HCT116 (cell line): ENCODE results near the gene CT47C1. TPM values are rescaled to one million over a fixed set of nuclear protein-coding genes. Genes with fewer than 3 reads are reported as not detected.

Experiments
- ATAC-seq: fragments of 200-7000 bp; cut with Tn5 transposase; 2 replicates; pipeline ENCODE4 v1.9.1; 2020; ENCODE audit warnings: mild to moderate bottlenecking, moderate library complexity
- BruUV-seq: library from RNA; stranded (reverse); fragments of 400-500 nt; replicated peaks from 2 replicates; lab custom pipeline; 2021; lab: Mats Ljungman, UMichigan
- CTCF ChIA-PET: fragments of 300-600 bp; sonication (Branson Sonifier 250); formaldehyde crosslinking; loops from one replicate; lab custom pipeline; 2021; ENCODE audit warnings: antibody characterized with exemption; lab: Charles Lee
- POLR2A ChIA-PET: fragments of 300-600, 350-600 bp; sonication (Branson Sonifier 250); formaldehyde crosslinking; loops from one replicate; lab custom pipeline; 2021; ENCODE audit warnings: antibody characterized with exemption; lab: Charles Lee
- RAD21 ChIA-PET, 2 experiments: fragments of 300-600 bp; sonication (Branson Sonifier 250); formaldehyde crosslinking; loops; one replicate each; lab custom pipeline; 2023; ENCODE audit warnings: low total read pairs in 2 of 2; ENCODE audit not compliant: uncharacterized antibody in 2 of 2, unreplicated experiment in 2 of 2, low non-redundant PET in 1 of 2; lab: Charles Lee
- DNase-seq: peaks from one replicate; pipeline ENCODE4 v3.0.0-alpha.2; 2010; ENCODE audit warnings: low read depth, low spot score
- H2AFZ ChIP-seq: fragments of 200-600 bp; shearing (Covaris generic), sonication (generic); 2 replicates; pipeline ENCODE4 v1.6.1; 2017; ENCODE audit warnings: low read depth, mixed run types, mixed read lengths, antibody characterized with exemption, low read length; ENCODE audit not compliant: poor library complexity, severe bottlenecking
- H3K27ac ChIP-seq: 2 replicates; pipeline ENCODE4 v1.5.1; 2012; ENCODE audit warnings: low read depth, low read length
- H3K27me3 ChIP-seq: fragments of 200-600 bp; sonication (generic); 2 replicates; pipeline ENCODE4 v1.6.1; 2016; ENCODE audit warnings: mixed run types, low read length, mixed read lengths; ENCODE audit not compliant: insufficient read depth
- H3K36me3 ChIP-seq, 2 experiments: fragments of 200-500 bp in 1 of 2; fragments of 200-600 bp in 1 of 2; sonication (Bioruptor generic) in 1 of 2; sonication (generic) in 1 of 2; 2 replicates each; pipeline versions ENCODE4 v1.5.1 to v1.6.1; 2014 to 2016; ENCODE audit warnings: low read length in 2 of 2, inconsistent platforms in 1 of 2, mixed read lengths in 1 of 2, mixed run types in 1 of 2; ENCODE audit not compliant: insufficient read depth in 2 of 2, control insufficient read depth in 1 of 2
- H3K4me1 ChIP-seq, 2 experiments: fragments of 200-600 bp in 1 of 2; sonication (generic) in 1 of 2; 2 replicates each; pipeline versions ENCODE4 v1.5.1 to v1.6.1; 2012 to 2017; ENCODE audit warnings: low read length in 2 of 2, inconsistent platforms in 1 of 2, mild to moderate bottlenecking in 1 of 2, mixed read lengths in 1 of 2, mixed run types in 1 of 2, moderate library complexity in 1 of 2; ENCODE audit not compliant: insufficient read depth in 2 of 2, control insufficient read depth in 1 of 2
- H3K4me2 ChIP-seq: fragments of 200-600 bp; sonication (generic); 2 replicates; pipeline ENCODE4 v1.6.1; 2017; ENCODE audit warnings: mixed run types, low read length, mixed read lengths
- H3K4me3 ChIP-seq, 2 experiments: fragments of 200-600 bp in 1 of 2; sonication (generic) in 1 of 2; replicated peaks in 1 of 2; 2 replicates each; pipeline ENCODE4 v1.5.1; 2011 to 2016; ENCODE audit warnings: low read length in 2 of 2, control low read depth in 1 of 2, low read depth in 1 of 2, mild to moderate bottlenecking in 1 of 2, mixed read lengths in 1 of 2, mixed run types in 1 of 2
- H3K79me2 ChIP-seq: fragments of 200-600 bp; sonication (generic); 2 replicates; pipeline ENCODE4 v1.6.1; 2017; ENCODE audit warnings: mild to moderate bottlenecking, mixed run types, low read length, moderate library complexity, mixed read lengths; ENCODE audit not compliant: insufficient read depth
- H3K9ac ChIP-seq: fragments of 200-600 bp; sonication (generic); 2 replicates; pipeline ENCODE4 v1.6.1; 2016; ENCODE audit warnings: low read length, mixed read lengths
- H3K9me2 ChIP-seq: fragments of 200-600 bp; sonication (generic), shearing (Covaris generic); 2 replicates; pipeline ENCODE4 v1.6.1; 2017; ENCODE audit warnings: mixed run types, mild to moderate bottlenecking, moderate library complexity; ENCODE audit not compliant: insufficient read depth
- H3K9me3 ChIP-seq, 2 experiments: fragments of 200-500 bp in 1 of 2; fragments of 200-600 bp in 1 of 2; sonication (Bioruptor generic) in 1 of 2; sonication (generic) in 1 of 2; 2 replicates each; pipeline ENCODE4 v1.6.1; 2014 to 2017; ENCODE audit warnings: low read length in 2 of 2, mixed read lengths in 2 of 2, inconsistent platforms in 1 of 2, low read depth in 1 of 2, mild to moderate bottlenecking in 1 of 2, mixed run types in 1 of 2, moderate library complexity in 1 of 2; ENCODE audit not compliant: control insufficient read depth in 1 of 2, insufficient read depth in 1 of 2
- H4K20me1 ChIP-seq: fragments of 200-600 bp; sonication (generic), shearing (Covaris generic); 2 replicates; pipeline ENCODE4 v1.6.1; 2017; ENCODE audit warnings: mixed run types, mild to moderate bottlenecking, moderate library complexity; ENCODE audit not compliant: insufficient read depth
- ATF3 ChIP-seq: IDR thresholded peaks from 2 replicates; pipeline ENCODE4 v1.6.1; 2012
- CBX3 ChIP-seq: IDR thresholded peaks from 2 replicates; pipeline ENCODE4 v1.6.1; 2012; ENCODE audit warnings: low read depth
- CTCF ChIP-seq, 3 experiments: fragments of 200-600 bp in 1 of 3; sonication (generic) in 1 of 3; IDR thresholded peaks in 2 of 3; conservative IDR thresholded peaks in 1 of 3; 2 replicates each; pipeline ENCODE4 v1.5.1; 2012 to 2017; ENCODE audit warnings: low read depth in 2 of 3, low read length in 2 of 3, antibody characterized with exemption in 1 of 3, borderline replicate concordance in 1 of 3, control low read depth in 1 of 3, mild to moderate bottlenecking in 1 of 3, mixed read lengths in 1 of 3, mixed run types in 1 of 3, moderate library complexity in 1 of 3; ENCODE audit not compliant: insufficient read depth in 1 of 3
- EGR1 ChIP-seq: IDR thresholded peaks from 2 replicates; pipeline ENCODE4 v1.6.1; 2012; ENCODE audit warnings: low read depth
- ELF1 ChIP-seq: IDR thresholded peaks from 2 replicates; pipeline ENCODE4 v1.6.1; 2012; ENCODE audit warnings: low read depth, borderline replicate concordance
- EZH2 ChIP-seq: fragments of 200-600 bp; sonication (generic); IDR thresholded peaks from 2 replicates; pipeline ENCODE4 v1.6.1; 2017; ENCODE audit warnings: antibody characterized with exemption, mixed run types
- FOSL1 ChIP-seq: IDR thresholded peaks from 2 replicates; pipeline ENCODE4 v1.6.1; 2012; ENCODE audit warnings: low read depth
- JUND ChIP-seq: IDR thresholded peaks from 2 replicates; pipeline ENCODE4 v1.6.1; 2012
- MAX ChIP-seq: IDR thresholded peaks from 2 replicates; pipeline ENCODE4 v1.6.1; 2012
- POLR2A ChIP-seq: IDR thresholded peaks from 2 replicates; pipeline ENCODE4 v1.7.0; 2011; ENCODE audit warnings: borderline replicate concordance; ENCODE audit not compliant: insufficient read depth, insufficient read length; ENCODE audit errors: extremely low read depth
- POLR2AphosphoS5 ChIP-seq: IDR thresholded peaks from 2 replicates; pipeline ENCODE4 v1.6.1; 2011; ENCODE audit warnings: mild to moderate bottlenecking, low read depth, low read length, moderate library complexity
- RAD21 ChIP-seq: IDR thresholded peaks from 2 replicates; pipeline ENCODE4 v1.6.1; 2012; ENCODE audit warnings: low read depth, mild to moderate bottlenecking
- SP1 ChIP-seq: IDR thresholded peaks from 2 replicates; pipeline ENCODE4 v1.6.1; 2012; ENCODE audit warnings: low read depth
- SRF ChIP-seq: IDR thresholded peaks from 2 replicates; pipeline ENCODE4 v1.6.1; 2012; ENCODE audit warnings: low read depth
- TCF7L2 ChIP-seq: IDR thresholded peaks from 2 replicates; pipeline ENCODE4 v1.7.0; 2011; ENCODE audit warnings: borderline replicate concordance, inconsistent platforms; ENCODE audit not compliant: insufficient read depth, insufficient read length; ENCODE audit errors: extremely low read depth
- ZBTB33 ChIP-seq: IDR thresholded peaks from 2 replicates; pipeline ENCODE4 v1.6.1; 2011; ENCODE audit warnings: mild to moderate bottlenecking, low read length, moderate library complexity; ENCODE audit not compliant: insufficient replicate concordance; ENCODE audit errors: extremely low read depth
- ZFX ChIP-seq: fragments of 450-650 bp; IDR thresholded peaks from 2 replicates; pipeline ENCODE4 v1.6.1; 2017
- intact Hi-C: fragments of 100-400 bp; cut with micrococcal nuclease; formaldehyde crosslinking; loops from 2 replicates; pipeline ENCODE4 v1.10.0; 2022
- total RNA-seq: library from RNA; stranded (reverse); gene quantifications from one replicate; pipeline ENCODE4 v1.2.1, GENCODE V29; 2021; ENCODE audit not compliant: unreplicated experiment
- TF ChIP-seq, protein P1 (sequence below): IDR thresholded peaks from 2 replicates; pipeline ENCODE4 v1.6.1; 2012; ENCODE audit warnings: low read depth

Gene CT47C1
- total RNA-seq, 1 experiment from 2014 or later: not detected

DNA sequence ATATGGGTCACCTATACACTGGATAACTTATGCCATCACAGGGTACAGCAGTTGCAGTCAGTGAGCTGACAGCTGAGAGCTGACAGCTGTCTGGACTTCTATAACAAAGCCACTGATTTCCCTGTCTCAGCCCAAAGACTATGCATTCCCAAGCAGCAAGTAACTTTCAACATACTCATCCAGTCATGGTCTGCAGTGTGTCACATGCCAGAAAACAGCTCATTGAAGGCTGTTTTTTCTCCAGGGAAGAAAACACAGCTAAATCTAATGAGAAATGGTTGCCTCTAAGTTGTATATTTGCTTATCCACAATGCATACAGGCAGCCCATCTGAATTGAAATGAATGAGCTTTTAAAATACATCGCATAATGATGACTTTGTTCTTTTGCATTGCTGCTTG is 48.5 kb downstream of the CT47C1 start:
- no peak overlapping the region for H3K4me3 ChIP-seq
- no peaks in the 10 kb centered on the region for H3K79me2 ChIP-seq
- ATAC-seq (no peak), DNase-seq (no peak)
- TF ChIP-seq CTCF (IDR thresholded peaks at IDR 0.05 in 2 of 3, conservative IDR thresholded peaks at IDR 0.05 in 1 of 3; ENCODE audit: borderline replicate concordance in 1 of 3, insufficient read depth in 1 of 3, low read depth in 2 of 3, low read length in 2 of 3): no peak
- no peak for TF ChIP-seq RAD21
- no peak for TF ChIP-seq POLR2A
- TF ChIP-seq CBX3: no peak
- no peak for TF ChIP-seq JUND
- TF ChIP-seq ATF3: no peak
- TF ChIP-seq ZFX: no peak
- no peak for TF ChIP-seq MAX
- no peak for TF ChIP-seq SRF
- no peak for TF ChIP-seq ZBTB33
- no peak for TF ChIP-seq TCF7L2
- no peak for TF ChIP-seq FOSL1
- no peak for TF ChIP-seq SP1
- no peak for TF ChIP-seq POLR2AphosphoS5
- TF ChIP-seq EZH2: no peak
- TF ChIP-seq EGR1: no peak
- TF ChIP-seq, protein P1, sequence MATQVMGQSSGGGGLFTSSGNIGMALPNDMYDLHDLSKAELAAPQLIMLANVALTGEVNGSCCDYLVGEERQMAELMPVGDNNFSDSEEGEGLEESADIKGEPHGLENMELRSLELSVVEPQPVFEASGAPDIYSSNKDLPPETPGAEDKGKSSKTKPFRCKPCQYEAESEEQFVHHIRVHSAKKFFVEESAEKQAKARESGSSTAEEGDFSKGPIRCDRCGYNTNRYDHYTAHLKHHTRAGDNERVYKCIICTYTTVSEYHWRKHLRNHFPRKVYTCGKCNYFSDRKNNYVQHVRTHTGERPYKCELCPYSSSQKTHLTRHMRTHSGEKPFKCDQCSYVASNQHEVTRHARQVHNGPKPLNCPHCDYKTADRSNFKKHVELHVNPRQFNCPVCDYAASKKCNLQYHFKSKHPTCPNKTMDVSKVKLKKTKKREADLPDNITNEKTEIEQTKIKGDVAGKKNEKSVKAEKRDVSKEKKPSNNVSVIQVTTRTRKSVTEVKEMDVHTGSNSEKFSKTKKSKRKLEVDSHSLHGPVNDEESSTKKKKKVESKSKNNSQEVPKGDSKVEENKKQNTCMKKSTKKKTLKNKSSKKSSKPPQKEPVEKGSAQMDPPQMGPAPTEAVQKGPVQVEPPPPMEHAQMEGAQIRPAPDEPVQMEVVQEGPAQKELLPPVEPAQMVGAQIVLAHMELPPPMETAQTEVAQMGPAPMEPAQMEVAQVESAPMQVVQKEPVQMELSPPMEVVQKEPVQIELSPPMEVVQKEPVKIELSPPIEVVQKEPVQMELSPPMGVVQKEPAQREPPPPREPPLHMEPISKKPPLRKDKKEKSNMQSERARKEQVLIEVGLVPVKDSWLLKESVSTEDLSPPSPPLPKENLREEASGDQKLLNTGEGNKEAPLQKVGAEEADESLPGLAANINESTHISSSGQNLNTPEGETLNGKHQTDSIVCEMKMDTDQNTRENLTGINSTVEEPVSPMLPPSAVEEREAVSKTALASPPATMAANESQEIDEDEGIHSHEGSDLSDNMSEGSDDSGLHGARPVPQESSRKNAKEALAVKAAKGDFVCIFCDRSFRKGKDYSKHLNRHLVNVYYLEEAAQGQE: no peak
- no peak for TF ChIP-seq ELF1
- no peak overlapping the region for H3K9ac ChIP-seq
- no peaks in the 10 kb centered on the region for H3K9me2 ChIP-seq
- no peaks in the 10 kb centered on the region for H3K36me3 ChIP-seq
- POLR2A ChIA-PET: interaction anchor here (0.9 kb wide), 1 partner anchor 21 kb away, joined by 3 read pairs; no protein-coding TSS in a partner anchor
- no peaks in the 10 kb centered on the region; the same call in 1 of the 2 replicates for H4K20me1 ChIP-seq
- CTCF ChIA-PET: no interaction called here
- RAD21 ChIA-PET: no interaction called here
- no peaks in the 10 kb centered on the region for H3K9me3 ChIP-seq
- intact Hi-C loops: no loop called here
- no peaks in the 10 kb centered on the region for H3K4me1 ChIP-seq
- H3K27me3 ChIP-seq: no peaks in the 10 kb centered on the region
- H3K4me2 ChIP-seq: no peak overlapping the region
- no peak overlapping the region for H2AFZ ChIP-seq
- BruUV-seq: no TSS peak
- no peak overlapping the region for H3K27ac ChIP-seq
